Upper lobe of right lung (tissue), 1 donor: Measurements from ENCODE around the gene CCNDBP1. TPM values are rescaled to one million over a fixed set of nuclear protein-coding genes. Genes with fewer than 3 reads are reported as not detected.

Source experiments
- ATAC-seq: fragments of 200-7000 bp; cut with Tn5 transposase; one replicate; pipeline ENCODE4 v1.9.1; 2020; ENCODE audit warnings: mild to moderate bottlenecking, moderate library complexity
- DNase-seq: peaks from one replicate; pipeline ENCODE4 v3.0.0-alpha.2; 2020
- H3K27ac ChIP-seq: fragments of 200-600 bp; one replicate; pipeline ENCODE4 v1.8.0; 2022
- H3K27me3 ChIP-seq: fragments of 200-600 bp; one replicate; pipeline ENCODE4 v1.8.0; 2022; ENCODE audit warnings: mild to moderate bottlenecking
- H3K36me3 ChIP-seq: fragments of 200-600 bp; one replicate; pipeline ENCODE4 v1.8.0; 2022
- H3K4me1 ChIP-seq: fragments of 200-600 bp; one replicate; pipeline ENCODE4 v1.8.0; 2022
- H3K4me3 ChIP-seq: fragments of 200-600 bp; one replicate; pipeline ENCODE4 v1.8.0; 2022; ENCODE audit warnings: mild to moderate bottlenecking
- H3K9me3 ChIP-seq: fragments of 200-600 bp; one replicate; pipeline ENCODE4 v1.8.0; 2022
- intact Hi-C: fragments of 100-400 bp; cut with DNase I; formaldehyde crosslinking; loops from one replicate; pipeline ENCODE4 v1.11.0; 2022
- total RNA-seq: library from RNA; stranded (reverse); fragmentation: NEBNext Ultra II Directional; extraction: Animal tissue kit (Norgen Biotek cat#: 25700); gene quantifications from one replicate; pipeline ENCODE4 v1.2.1, GENCODE V29; 2021
- TF ChIP-seq, protein P1 (sequence below): fragments of 200-600 bp; IDR thresholded peaks from one replicate; pipeline ENCODE4 v1.8.0; 2022; ENCODE audit warnings: antibody characterized with exemption
- donor health status: DM: no; HTN: yes; CAD: no; lungs with severe emphysema.

The CCNDBP1 gene
- total RNA-seq, 1 donor from 2014 or later = 57.9 TPM

DNA sequence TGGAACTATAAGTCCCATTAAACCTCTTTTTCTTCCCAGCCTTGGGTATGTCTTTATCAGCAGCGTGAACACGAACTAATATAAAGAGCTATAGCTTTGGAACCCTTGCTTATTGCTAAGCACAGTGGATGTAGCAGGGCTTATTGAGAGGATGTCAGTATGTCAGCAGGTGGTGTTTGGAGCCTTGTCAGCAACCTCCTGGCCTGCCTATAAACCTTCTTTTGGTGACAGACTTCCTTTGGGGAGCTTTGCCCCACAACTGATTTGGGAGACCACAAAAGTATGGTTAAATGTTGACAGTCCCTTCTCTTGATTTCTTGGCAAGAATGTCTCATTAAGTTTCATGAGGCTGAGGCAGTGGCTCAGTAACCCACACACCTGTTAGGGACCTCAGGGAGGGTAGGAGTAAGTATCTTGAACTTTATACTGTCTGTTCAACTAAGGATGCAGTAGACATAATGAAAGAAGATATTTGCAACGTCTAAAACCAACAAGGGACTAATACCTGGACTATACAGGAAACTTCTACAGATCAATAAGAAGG, 14.8 kb downstream of the CCNDBP1 start:
- H3K4me3 ChIP-seq = no peak overlapping the region
- ATAC-seq (no peak), DNase-seq (no peak)
- TF ChIP-seq, protein P1, sequence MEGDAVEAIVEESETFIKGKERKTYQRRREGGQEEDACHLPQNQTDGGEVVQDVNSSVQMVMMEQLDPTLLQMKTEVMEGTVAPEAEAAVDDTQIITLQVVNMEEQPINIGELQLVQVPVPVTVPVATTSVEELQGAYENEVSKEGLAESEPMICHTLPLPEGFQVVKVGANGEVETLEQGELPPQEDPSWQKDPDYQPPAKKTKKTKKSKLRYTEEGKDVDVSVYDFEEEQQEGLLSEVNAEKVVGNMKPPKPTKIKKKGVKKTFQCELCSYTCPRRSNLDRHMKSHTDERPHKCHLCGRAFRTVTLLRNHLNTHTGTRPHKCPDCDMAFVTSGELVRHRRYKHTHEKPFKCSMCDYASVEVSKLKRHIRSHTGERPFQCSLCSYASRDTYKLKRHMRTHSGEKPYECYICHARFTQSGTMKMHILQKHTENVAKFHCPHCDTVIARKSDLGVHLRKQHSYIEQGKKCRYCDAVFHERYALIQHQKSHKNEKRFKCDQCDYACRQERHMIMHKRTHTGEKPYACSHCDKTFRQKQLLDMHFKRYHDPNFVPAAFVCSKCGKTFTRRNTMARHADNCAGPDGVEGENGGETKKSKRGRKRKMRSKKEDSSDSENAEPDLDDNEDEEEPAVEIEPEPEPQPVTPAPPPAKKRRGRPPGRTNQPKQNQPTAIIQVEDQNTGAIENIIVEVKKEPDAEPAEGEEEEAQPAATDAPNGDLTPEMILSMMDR = no peak
- intact Hi-C loops = no loop called here
- no peak overlapping the region for H3K27ac ChIP-seq
- no peaks in the 10 kb centered on the region for H3K4me1 ChIP-seq
- H3K27me3 ChIP-seq = no peaks in the 10 kb centered on the region
- no peaks in the 10 kb centered on the region for H3K9me3 ChIP-seq
- peaks cover 25% of the 10 kb centered on the region for H3K36me3 ChIP-seq

DNA sequence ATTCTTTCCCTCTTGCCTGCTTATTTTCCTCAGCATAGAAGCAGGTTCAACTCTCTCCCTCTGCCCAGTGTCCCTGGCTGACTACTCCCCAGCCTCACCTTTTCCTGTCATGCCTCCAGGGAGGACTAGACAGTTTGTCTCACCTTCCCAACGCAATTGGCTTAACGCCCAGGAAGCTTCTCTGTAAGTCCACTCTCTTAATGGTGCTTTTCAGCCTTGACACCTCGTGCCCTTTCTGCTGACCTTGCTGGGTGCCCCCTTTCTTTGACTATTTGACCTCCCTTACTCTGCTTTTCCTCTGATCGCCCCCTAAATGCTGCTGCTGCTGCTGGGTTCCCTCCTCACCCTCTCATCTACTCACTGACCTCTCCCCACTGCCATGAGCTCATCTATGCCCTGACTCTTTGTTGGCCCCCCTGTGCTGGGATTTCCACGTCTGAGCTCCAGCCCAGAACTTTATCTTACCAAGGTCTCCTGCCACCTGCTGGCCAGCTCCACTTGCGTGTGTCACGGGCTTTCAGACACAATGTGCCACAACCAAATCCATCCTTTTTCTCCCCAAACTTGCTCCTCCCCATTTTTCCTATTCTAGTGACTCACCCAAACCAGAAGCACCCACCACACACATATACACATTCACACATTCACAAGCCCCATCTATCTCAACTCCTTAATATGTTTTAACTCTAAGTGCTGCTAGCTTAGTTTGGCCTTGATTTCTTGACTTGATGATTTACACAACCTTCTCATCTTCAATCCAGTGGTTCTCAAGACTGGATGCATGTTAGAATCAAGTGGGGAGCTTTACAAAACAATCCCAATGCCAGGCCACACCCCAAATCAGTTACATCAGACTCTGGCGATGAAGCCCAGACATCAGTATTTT, 19.1 kb downstream of the CCNDBP1 start:
- intact Hi-C loops = no loop called here
- Histone ChIP-seq H3K36me3 (no peaks in the 10 kb centered on the region), H3K27ac (no peak overlapping the region), H3K9me3 (no peaks in the 10 kb centered on the region), H3K27me3 (peaks cover 4% of the 10 kb centered on the region), H3K4me3 (no peak overlapping the region), H3K4me1 (no peaks in the 10 kb centered on the region)
- TF ChIP-seq, protein P1 = peak; percentile 54
- ATAC-seq = peak; percentile 48
- DNase-seq = no peak

DNA sequence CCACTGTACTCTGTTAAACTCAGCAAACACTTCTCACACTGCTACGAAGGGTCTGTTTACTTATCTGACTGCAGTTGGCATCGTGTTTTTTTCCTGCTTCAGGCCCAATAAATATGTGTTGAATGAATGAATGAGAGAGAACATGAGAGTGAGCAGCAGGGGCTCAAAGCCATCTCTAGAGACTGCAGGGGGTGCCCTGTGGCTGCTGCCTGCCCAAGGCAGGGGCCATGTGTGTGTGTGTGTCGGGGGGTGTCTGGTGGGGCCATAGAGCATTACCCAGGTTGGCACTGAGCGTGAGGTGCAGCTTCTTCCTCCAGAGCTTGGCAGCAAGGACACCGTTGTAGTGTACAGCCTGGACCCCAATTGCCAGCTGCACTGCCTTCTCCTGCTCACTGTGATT, 20.9 kb downstream of the CCNDBP1 start:
- Histone ChIP-seq H3K27ac (no peak overlapping the region), H3K4me3 (no peak overlapping the region), H3K9me3 (no peaks in the 10 kb centered on the region), H3K4me1 (no peaks in the 10 kb centered on the region), H3K36me3 (no peaks in the 10 kb centered on the region), H3K27me3 (peaks cover 6% of the 10 kb centered on the region)
- TF ChIP-seq, protein P1 = no peak
- DNase-seq (no peak), ATAC-seq (no peak)
- intact Hi-C loops = no loop called here

DNA sequence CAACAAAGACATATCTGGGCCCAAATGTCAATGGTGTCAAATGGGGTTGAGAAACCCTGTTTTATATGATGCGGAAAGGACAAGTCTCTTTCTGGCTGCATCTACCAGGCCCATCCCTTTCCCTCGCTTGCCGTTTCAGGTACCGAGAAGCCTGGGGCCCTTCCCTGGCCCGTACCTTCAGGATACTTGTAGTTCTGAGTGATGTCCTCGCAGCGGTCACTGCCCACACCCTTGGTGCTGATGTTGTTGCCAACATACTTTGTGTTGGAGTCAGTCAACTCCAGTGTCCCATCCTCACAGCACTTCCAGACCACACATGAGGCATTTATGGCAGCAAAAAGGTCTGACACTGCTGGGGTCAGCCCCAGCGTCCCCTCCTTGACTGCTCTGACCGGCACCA, 21.8 kb downstream of the CCNDBP1 start:
- Histone ChIP-seq H3K36me3 (no peaks in the 10 kb centered on the region), H3K9me3 (no peaks in the 10 kb centered on the region), H3K4me3 (no peak overlapping the region), H3K4me1 (no peaks in the 10 kb centered on the region), H3K27me3 (peaks cover 6% of the 10 kb centered on the region), H3K27ac (no peak overlapping the region)
- TF ChIP-seq, protein P1 = no peak
- ATAC-seq (no peak), DNase-seq (no peak)
- intact Hi-C loops = no loop called here

DNA sequence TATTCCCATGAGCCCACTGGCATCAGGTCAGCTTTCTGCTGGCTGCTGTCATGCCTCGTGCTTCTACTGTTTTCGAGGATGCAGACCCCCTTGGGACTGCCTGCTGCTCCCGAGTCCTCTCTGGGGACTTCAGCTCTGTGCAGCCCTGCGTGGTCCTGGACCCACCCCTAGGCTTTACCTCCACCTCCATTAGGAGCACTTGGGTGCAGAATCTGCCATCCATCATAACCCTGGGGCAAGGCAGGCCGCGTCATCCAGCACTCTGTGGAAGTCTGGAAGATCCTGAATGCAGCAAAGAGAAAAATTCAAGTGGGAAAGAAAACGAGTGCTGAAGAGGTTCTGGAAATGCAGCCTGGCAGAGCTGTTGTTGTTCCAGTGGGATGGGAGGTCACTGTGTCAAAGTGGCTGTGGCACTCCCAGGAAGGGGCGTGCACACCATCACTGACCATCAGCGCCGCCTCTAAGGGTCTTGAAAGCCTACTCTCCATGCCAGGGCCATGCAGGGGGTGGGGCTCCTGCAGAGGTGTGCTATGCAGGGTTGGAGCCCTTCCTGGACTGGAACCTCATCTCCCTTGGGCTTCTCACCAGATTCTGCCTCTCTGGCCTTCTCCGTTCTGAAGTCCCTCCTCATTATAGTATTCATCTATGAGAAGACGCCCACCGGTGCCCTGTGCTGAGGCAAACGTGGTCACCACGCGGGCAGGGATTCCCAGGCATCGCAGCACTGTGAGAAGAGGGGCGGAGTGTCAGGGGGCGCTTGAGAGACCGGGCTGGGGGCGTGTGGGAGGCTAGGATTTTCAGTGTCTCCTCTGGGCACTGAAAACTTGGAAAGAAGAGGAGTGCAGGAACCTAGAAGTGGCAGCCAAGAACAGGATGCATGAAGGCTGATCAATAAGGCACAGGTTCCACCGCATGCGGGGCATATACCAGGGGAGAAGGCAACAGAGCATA, 23.1 kb downstream of the CCNDBP1 start:
- TF ChIP-seq, protein P1 = no peak
- ATAC-seq (no peak), DNase-seq (no peak)
- peaks cover 6% of the 10 kb centered on the region for H3K27me3 ChIP-seq
- H3K36me3 ChIP-seq = no peaks in the 10 kb centered on the region
- no peak overlapping the region for H3K4me3 ChIP-seq
- H3K9me3 ChIP-seq = no peaks in the 10 kb centered on the region
- no peak overlapping the region for H3K27ac ChIP-seq
- intact Hi-C loops = no loop called here
- H3K4me1 ChIP-seq = no peaks in the 10 kb centered on the region
